K562 (cell line): ENCODE measurements around the gene UBR3. TPM values are rescaled to one million over a fixed set of nuclear protein-coding genes. Genes with fewer than 3 reads are reported as not detected.

Source experiments
- CTBP1 ChIP-seq: fragments of 450-650 bp; IDR thresholded peaks from 2 replicates; pipeline ENCODE4 v1.6.1; 2016; ENCODE audit warnings: borderline replicate concordance
- E2F5 ChIP-seq: sonication (generic); formaldehyde crosslinking; IDR thresholded peaks from 2 replicates; pipeline ENCODE4 v1.8.0; 2022; ENCODE audit warnings: mild to moderate bottlenecking, missing genetic modification reagents
- MGA ChIP-seq: fragments of 450-650 bp; IDR thresholded peaks from 2 replicates; pipeline ENCODE4 v1.6.1; 2016; ENCODE audit warnings: mild to moderate bottlenecking, moderate library complexity
- NCOR1 ChIP-seq: fragments of 450-650 bp; IDR thresholded peaks from 2 replicates; pipeline ENCODE4 v1.6.1; 2016; ENCODE audit warnings: mild to moderate bottlenecking, moderate library complexity
- NFE2L1 ChIP-seq: fragments of 450-650 bp; IDR thresholded peaks from 2 replicates; pipeline ENCODE4 v1.6.1; 2016; ENCODE audit warnings: missing genetic modification characterization, low read depth, mild to moderate bottlenecking, missing compliant biosample characterization, moderate library complexity, borderline replicate concordance
- NR2C1 ChIP-seq, 2 experiments: fragments of 450-650 bp; IDR thresholded peaks; 2 replicates each; pipeline ENCODE4 v1.6.1; 2017; ENCODE audit warnings: mild to moderate bottlenecking in 2 of 2, antibody characterized with exemption in 1 of 2, inconsistent platforms in 1 of 2, missing compliant biosample characterization in 1 of 2, missing genetic modification characterization in 1 of 2
- TRIM24 ChIP-seq, 2 experiments: fragments of 450-650 bp; IDR thresholded peaks; 2 replicates each; pipeline ENCODE4 v1.6.1; 2016
- polyA plus RNA-seq, 8 experiments: library from polyadenylated mRNA; depleted of rRNA in 4 of 8; stranded (reverse) in 5 of 8; unstranded in 3 of 8; fragments of >200 nt; fragmentation: Nextera tagmentation in 2 of 8; fragmentation: Illumina TruSeq in 1 of 8; extraction: Ambion mirVana in 2 of 8; extraction: Trizol in 1 of 8; gene quantifications; 2 replicates each; pipeline versions ENCODE4 v1.2.1 to v1.2.3, GENCODE V29; 2011 to 2014; ENCODE audit warnings: inconsistent platforms in 1 of 8, missing spikeins in 1 of 8
- total RNA-seq, 7 experiments: library from RNA; depleted of rRNA in 6 of 7; stranded (reverse); fragments of >200 nt in 6 of 7; fragmentation: Illumina TruSeq in 2 of 7; extraction: Trizol in 2 of 7; gene quantifications; 2 replicates each; pipeline versions ENCODE4 v1.2.1 to v1.2.3, GENCODE V29; 2011 to 2021; ENCODE audit warnings: low replicate concordance in 1 of 7
- TF ChIP-seq, protein P1 (sequence below): fragments of 200-800 bp; sonication (Bioruptor generic); IDR thresholded peaks from 2 replicates; pipeline ENCODE4 v1.6.1; 2017; ENCODE audit warnings: missing genetic modification characterization, missing compliant biosample characterization

The UBR3 gene
- total and polyA plus RNA-seq, 9 of the 15 experiments (the other 6 are each of a cell fraction or from before 2014, with no cell fraction given), result 14.4 to 63.5 (median 40.4) TPM

GRCh38 chr2:170052151-170052550 is 224.9 kb downstream of the UBR3 start (continued):
- TF ChIP-seq E2F5 (no peak), CTBP1 (0 out of 2 replicates have a peak, but pooled peaks have one; percentile 70), NCOR1 (peak; percentile 75), TRIM24 (IDR thresholded peaks at IDR 0.05) (peak in 1 of 2 experiments; percentile 55; a peak in 1 of 4 replicates), MGA (no peak), NR2C1 (IDR thresholded peaks at IDR 0.05) (no peak), NR2C1 (tag; IDR thresholded peaks at IDR 0.05) (no peak), NFE2L1 (tag) (no peak)
- TF ChIP-seq, protein P1, sequence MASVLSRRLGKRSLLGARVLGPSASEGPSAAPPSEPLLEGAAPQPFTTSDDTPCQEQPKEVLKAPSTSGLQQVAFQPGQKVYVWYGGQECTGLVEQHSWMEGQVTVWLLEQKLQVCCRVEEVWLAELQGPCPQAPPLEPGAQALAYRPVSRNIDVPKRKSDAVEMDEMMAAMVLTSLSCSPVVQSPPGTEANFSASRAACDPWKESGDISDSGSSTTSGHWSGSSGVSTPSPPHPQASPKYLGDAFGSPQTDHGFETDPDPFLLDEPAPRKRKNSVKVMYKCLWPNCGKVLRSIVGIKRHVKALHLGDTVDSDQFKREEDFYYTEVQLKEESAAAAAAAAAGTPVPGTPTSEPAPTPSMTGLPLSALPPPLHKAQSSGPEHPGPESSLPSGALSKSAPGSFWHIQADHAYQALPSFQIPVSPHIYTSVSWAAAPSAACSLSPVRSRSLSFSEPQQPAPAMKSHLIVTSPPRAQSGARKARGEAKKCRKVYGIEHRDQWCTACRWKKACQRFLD, result no peak
